Measurements from ENCODE around the gene NLGN4X. TPM values are rescaled to one million over a fixed set of nuclear protein-coding genes. Genes with fewer than 3 reads are reported as not detected.
A peak's percentile ranks its signal among the peaks of the same experiment; 100 is the strongest.

Gene NLGN4X
- polyA plus RNA-seq, 1 donor = 7.2 TPM

DNA sequence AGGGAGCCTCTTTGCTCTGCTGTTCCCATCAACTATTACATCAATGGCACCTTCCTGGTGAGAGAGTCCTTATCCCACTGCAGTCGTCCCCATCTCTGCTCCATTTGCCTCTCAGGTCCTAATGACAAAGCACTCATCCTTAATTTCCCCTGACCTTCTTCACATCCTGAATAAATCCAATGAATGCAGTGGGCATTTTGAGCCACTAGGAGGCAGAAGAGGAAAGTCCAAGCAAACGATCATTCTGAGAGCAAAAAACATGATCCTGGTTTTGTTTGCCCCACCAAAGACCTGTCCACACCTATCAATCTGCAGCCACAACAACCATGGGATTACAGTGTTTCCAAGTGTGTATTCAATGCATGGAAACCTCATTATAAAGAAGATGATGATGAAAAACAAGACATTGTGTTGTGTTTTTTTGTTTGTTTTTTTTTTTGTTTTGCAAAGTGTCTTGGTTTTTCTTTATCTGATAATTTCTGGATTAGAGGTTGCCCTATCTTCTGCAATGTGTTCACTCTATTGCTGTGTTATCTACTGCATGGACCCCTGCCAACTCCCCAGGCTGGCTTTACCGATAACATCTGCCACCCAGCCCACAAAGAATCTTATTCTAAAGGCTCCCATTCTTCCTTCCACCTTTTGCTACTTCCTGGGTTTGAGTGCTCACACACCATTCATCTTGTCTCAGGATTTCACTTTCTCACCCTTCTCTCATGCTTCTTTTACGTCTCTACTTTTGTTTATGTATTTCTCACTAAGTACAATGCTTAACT lies 207.2 kb downstream of the NLGN4X start:
- H3K27me3 ChIP-seq (ENCODE audit: control insufficient read depth, insufficient read depth, low read length) = no peaks in the 10 kb centered on the region
- DNase-seq = peak; percentile 3 to 9
- no peak overlapping the region for H3K27ac ChIP-seq (ENCODE audit: low read length)
- no peak overlapping the region for H3K4me3 ChIP-seq (ENCODE audit: low read length)
- no peaks in the 10 kb centered on the region for H3K36me3 ChIP-seq (ENCODE audit: control insufficient read depth, insufficient read depth, low read length)
- no peaks in the 10 kb centered on the region for H3K9me3 ChIP-seq (ENCODE audit: control insufficient read depth, low read depth, low read length)
- 50% methylated on average over 1 of the region's 4 CpGs for WGBS (ENCODE audit: insufficient coverage, low lambda C conversion rate)
- no peaks in the 10 kb centered on the region for H3K4me1 ChIP-seq (ENCODE audit: control insufficient read depth, insufficient read depth, low read length)

DNA sequence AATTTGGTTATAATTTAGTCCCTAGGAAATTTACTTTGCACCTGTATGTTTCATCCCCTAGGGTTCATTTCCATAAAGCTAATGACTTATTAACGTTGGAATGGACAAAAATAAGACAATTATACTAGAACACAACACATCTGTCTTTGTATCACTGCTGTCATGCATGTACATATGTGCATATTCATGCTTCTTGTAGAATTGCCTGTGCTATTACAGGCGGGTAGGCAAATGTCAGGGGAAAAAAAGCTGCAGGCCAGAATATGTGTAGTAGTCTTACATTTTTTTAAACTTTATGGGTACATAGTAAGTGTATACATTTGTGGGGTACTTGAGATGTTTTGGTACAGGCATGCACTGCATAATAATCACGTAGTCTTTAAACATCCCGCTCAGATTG lies 209.6 kb downstream of the NLGN4X start:
- Histone ChIP-seq H3K36me3 (ENCODE audit: control insufficient read depth, insufficient read depth, low read length) (no peaks in the 10 kb centered on the region), H3K9me3 (ENCODE audit: control insufficient read depth, low read depth, low read length) (no peaks in the 10 kb centered on the region), H3K4me1 (ENCODE audit: control insufficient read depth, insufficient read depth, low read length) (no peaks in the 10 kb centered on the region), H3K27me3 (ENCODE audit: control insufficient read depth, insufficient read depth, low read length) (no peaks in the 10 kb centered on the region), H3K4me3 (ENCODE audit: low read length) (no peak overlapping the region), H3K27ac (ENCODE audit: low read length) (no peak overlapping the region)
- DNase-seq = no peak
- no CpG with 5 or more reads among the region's 4 CpGs for WGBS (ENCODE audit: insufficient coverage, low lambda C conversion rate)

DNA sequence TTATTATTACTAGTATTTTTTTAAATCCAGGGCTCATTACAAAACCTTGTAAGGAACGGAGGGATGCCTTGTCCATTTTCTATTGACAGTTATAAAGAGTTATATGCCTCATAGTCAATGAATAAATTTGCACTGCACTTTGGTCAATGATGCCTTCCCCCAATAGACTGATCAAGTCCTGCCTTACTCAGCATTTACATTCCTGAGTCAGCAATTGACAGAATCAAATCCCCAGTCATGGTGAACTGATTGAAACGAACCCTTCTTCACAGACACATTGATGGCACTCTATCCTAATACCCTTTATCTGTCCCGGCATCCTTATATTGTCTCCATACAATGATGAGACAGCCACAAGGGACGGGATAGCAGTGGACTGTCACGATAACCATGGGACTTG lies 213.2 kb downstream of the NLGN4X start:
- Histone ChIP-seq H3K36me3 (ENCODE audit: control insufficient read depth, insufficient read depth, low read length) (no peaks in the 10 kb centered on the region), H3K27ac (ENCODE audit: low read length) (no peak overlapping the region), H3K4me1 (ENCODE audit: control insufficient read depth, insufficient read depth, low read length) (no peaks in the 10 kb centered on the region), H3K4me3 (ENCODE audit: low read length) (no peak overlapping the region), H3K27me3 (ENCODE audit: control insufficient read depth, insufficient read depth, low read length) (no peaks in the 10 kb centered on the region), H3K9me3 (ENCODE audit: control insufficient read depth, low read depth, low read length) (no peaks in the 10 kb centered on the region)
- no peak for DNase-seq
- no CpG with 5 or more reads among the region's 5 CpGs for WGBS (ENCODE audit: insufficient coverage, low lambda C conversion rate)

DNA sequence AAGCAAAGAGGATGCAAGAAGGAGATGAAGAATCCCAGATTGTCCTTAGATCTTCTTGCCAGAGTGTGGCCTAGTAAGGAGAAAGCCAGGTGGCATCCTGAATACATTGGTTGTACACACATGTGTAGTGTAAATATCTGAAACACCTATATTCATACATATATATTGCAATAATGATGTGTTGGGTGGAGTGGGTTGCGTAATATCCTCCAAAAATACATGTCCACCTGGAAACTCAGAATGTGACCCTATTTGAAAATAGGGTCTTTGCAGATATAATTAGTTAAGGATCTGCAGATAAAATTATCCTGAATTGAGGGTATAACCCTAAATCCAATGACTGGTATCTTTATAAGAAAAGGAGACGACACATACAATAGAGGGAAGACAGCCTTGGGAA lies 216.3 kb downstream of the NLGN4X start:
- DNase-seq = no peak
- Histone ChIP-seq H3K4me3 (ENCODE audit: low read length) (no peak overlapping the region), H3K27ac (ENCODE audit: low read length) (no peak overlapping the region), H3K27me3 (ENCODE audit: control insufficient read depth, insufficient read depth, low read length) (no peaks in the 10 kb centered on the region), H3K4me1 (ENCODE audit: control insufficient read depth, insufficient read depth, low read length) (no peaks in the 10 kb centered on the region), H3K9me3 (ENCODE audit: control insufficient read depth, low read depth, low read length) (no peaks in the 10 kb centered on the region), H3K36me3 (ENCODE audit: control insufficient read depth, insufficient read depth, low read length) (no peaks in the 10 kb centered on the region)
- WGBS (ENCODE audit: insufficient coverage, low lambda C conversion rate) = no CpG with 5 or more reads among the region's 2 CpGs

DNA sequence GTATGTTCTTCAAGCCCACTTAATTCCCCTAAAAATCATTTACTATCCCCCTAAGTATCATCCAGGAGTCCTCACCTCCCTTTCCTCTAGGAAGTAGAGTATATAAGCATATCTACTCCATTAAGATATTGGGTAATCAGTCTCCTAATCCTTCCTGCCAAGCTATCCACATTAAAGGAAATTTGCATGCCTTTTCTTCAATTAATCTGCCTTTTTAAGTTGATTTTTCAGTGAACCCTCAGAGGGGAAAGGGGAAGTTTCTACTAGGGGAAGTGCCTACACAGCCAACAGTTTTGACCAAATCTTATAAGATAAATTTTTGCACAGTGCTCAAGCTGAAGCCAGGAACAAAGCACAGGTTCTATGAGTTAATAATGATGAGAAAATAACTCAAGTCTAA lies 222.8 kb downstream of the NLGN4X start:
- no peak overlapping the region for H3K4me3 ChIP-seq (ENCODE audit: low read length)
- DNase-seq = no peak
- no peaks in the 10 kb centered on the region for H3K4me1 ChIP-seq (ENCODE audit: control insufficient read depth, insufficient read depth, low read length)
- no peak overlapping the region for H3K27ac ChIP-seq (ENCODE audit: low read length)
- H3K9me3 ChIP-seq (ENCODE audit: control insufficient read depth, low read depth, low read length) = no peaks in the 10 kb centered on the region
- no peaks in the 10 kb centered on the region for H3K36me3 ChIP-seq (ENCODE audit: control insufficient read depth, insufficient read depth, low read length)
- H3K27me3 ChIP-seq (ENCODE audit: control insufficient read depth, insufficient read depth, low read length) = no peaks in the 10 kb centered on the region

DNA sequence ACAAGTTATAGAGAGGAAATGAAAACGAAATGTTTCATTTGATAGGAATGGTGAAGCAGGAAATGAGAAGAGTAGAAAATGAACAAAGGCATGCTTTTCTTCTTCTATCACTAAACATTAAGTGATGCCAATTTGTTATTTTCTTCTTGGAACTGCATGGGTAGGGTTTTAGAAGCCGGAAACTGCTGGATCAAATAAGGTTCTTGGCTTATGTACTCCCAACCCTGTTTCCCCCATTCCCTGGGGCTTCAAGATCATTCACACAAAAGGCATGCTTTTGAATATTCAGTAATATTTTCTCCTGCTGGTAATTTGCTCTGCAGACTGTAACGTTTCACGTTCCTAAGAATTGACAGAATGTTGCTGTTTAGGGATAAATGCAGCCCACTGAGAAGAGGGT lies 224.1 kb downstream of the NLGN4X start:
- no peaks in the 10 kb centered on the region for H3K9me3 ChIP-seq (ENCODE audit: control insufficient read depth, low read depth, low read length)
- WGBS (ENCODE audit: insufficient coverage, low lambda C conversion rate) = no CpG with 5 or more reads among the region's 4 CpGs
- DNase-seq = no peak

DNA sequence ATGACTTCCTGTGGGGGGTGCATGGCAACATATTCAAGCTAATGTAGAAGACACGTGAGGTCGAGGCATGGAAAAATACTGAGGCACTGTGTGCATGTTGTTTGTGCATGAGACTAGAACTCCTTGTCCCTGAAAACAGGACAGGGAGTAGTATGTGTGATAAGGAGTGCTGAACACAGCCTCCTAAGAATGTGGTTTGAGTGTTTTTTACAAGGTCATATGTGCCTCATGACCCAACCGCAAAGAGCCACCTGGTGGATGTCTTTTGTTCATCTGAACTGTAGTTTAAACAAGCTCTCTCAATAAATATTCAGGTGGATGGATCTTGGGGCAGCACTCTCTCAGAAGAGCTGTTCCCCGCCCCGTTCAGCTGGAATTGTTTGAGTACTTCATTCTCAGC lies 226.6 kb downstream of the NLGN4X start:
- no peaks in the 10 kb centered on the region for H3K36me3 ChIP-seq (ENCODE audit: control insufficient read depth, insufficient read depth, low read length)
- H3K27me3 ChIP-seq (ENCODE audit: control insufficient read depth, insufficient read depth, low read length) = no peaks in the 10 kb centered on the region
- no CpG with 5 or more reads among the region's 5 CpGs for WGBS (ENCODE audit: insufficient coverage, low lambda C conversion rate)
- no peak overlapping the region for H3K4me3 ChIP-seq (ENCODE audit: low read length)
- H3K9me3 ChIP-seq (ENCODE audit: control insufficient read depth, low read depth, low read length) = no peaks in the 10 kb centered on the region
- no peak overlapping the region for H3K27ac ChIP-seq (ENCODE audit: low read length)
- no peaks in the 10 kb centered on the region for H3K4me1 ChIP-seq (ENCODE audit: control insufficient read depth, insufficient read depth, low read length)
- DNase-seq = no peak

More for the DNA sequence above, 224.1 kb downstream of the NLGN4X start:
- H3K4me3 ChIP-seq (ENCODE audit: low read length) = no peak overlapping the region
- H3K27ac ChIP-seq (ENCODE audit: low read length) = no peak overlapping the region
- H3K27me3 ChIP-seq (ENCODE audit: control insufficient read depth, insufficient read depth, low read length) = no peaks in the 10 kb centered on the region
- H3K36me3 ChIP-seq (ENCODE audit: control insufficient read depth, insufficient read depth, low read length) = no peaks in the 10 kb centered on the region
- no peaks in the 10 kb centered on the region for H3K4me1 ChIP-seq (ENCODE audit: control insufficient read depth, insufficient read depth, low read length)

DNA sequence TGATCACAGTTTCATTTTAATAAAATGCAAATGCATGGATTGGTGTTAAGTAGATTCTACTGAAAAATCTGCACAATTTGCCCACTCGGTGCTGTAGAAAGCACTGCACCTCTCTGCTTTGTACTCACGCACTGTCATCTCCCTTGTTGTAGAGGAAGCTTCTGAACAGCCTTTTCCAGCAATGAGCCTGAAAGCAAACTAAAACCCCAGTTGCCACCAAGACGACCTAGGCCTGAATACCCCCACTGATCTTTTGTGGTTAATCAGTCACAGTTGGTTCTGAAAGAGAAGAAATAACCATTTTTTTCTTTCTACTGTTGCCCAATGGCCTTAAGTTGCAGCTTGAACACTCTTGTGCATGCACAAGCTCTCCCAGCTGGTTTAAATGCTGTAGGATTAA lies 229.8 kb downstream of the NLGN4X start:
- no CpG with 5 or more reads among the region's 3 CpGs for WGBS (ENCODE audit: insufficient coverage, low lambda C conversion rate)
- H3K27me3 ChIP-seq (ENCODE audit: control insufficient read depth, insufficient read depth, low read length) = no peaks in the 10 kb centered on the region
- DNase-seq = no peak
- H3K4me3 ChIP-seq (ENCODE audit: low read length) = no peak overlapping the region
- H3K36me3 ChIP-seq (ENCODE audit: control insufficient read depth, insufficient read depth, low read length) = no peaks in the 10 kb centered on the region
- H3K9me3 ChIP-seq (ENCODE audit: control insufficient read depth, low read depth, low read length) = no peaks in the 10 kb centered on the region
- no peaks in the 10 kb centered on the region for H3K4me1 ChIP-seq (ENCODE audit: control insufficient read depth, insufficient read depth, low read length)
- no peak overlapping the region for H3K27ac ChIP-seq (ENCODE audit: low read length)

DNA sequence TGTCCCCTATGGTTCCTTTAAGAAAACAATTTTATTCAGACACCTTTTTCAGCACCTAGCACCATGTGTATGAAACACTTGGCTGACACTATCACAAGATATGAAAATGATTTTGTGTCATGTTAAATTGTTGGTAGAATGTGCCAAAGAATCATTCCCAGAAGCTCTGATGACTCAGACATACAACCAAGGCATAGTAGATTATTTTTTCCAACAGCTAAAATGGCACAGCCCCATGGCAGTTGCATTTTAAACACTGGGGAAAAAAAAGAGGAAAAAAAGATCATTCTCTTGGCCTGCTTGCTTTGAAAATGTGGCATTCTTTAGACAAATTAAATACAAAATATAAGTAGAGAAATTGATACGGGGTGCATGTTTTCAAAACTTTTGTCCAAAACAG lies 230.2 kb downstream of the NLGN4X start:
- no peak for DNase-seq
- Histone ChIP-seq H3K4me3 (ENCODE audit: low read length) (no peak overlapping the region), H3K27me3 (ENCODE audit: control insufficient read depth, insufficient read depth, low read length) (no peaks in the 10 kb centered on the region), H3K4me1 (ENCODE audit: control insufficient read depth, insufficient read depth, low read length) (no peaks in the 10 kb centered on the region), H3K27ac (ENCODE audit: low read length) (no peak overlapping the region), H3K9me3 (ENCODE audit: control insufficient read depth, low read depth, low read length) (no peaks in the 10 kb centered on the region), H3K36me3 (ENCODE audit: control insufficient read depth, insufficient read depth, low read length) (no peaks in the 10 kb centered on the region)
- no CpG with 5 or more reads among the region's 1 CpG for whole genome bisulfite sequencing (ENCODE audit: insufficient coverage, low lambda C conversion rate)

DNA sequence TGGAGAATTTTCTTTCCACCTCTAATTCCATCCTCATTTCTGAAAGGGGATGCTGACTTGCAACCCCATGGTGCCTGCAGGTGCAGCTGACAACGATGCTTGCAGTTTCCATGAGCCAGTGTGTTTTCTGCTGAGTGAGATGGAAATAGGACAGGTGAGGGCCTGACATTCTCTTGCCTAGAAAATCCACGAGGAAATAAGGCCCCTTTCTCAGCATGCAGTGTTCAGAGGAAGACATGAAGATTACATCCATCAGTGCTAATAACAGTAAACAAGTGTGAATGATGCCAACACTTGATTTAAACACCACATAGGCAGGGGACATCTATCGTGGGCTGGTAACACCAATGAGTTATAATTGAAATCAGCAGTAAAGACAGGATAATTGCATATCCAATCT lies 237.3 kb downstream of the NLGN4X start:
- Histone ChIP-seq H3K36me3 (ENCODE audit: control insufficient read depth, insufficient read depth, low read length) (no peaks in the 10 kb centered on the region), H3K4me1 (ENCODE audit: control insufficient read depth, insufficient read depth, low read length) (no peaks in the 10 kb centered on the region), H3K27ac (ENCODE audit: low read length) (no peak overlapping the region), H3K4me3 (ENCODE audit: low read length) (no peak overlapping the region), H3K9me3 (ENCODE audit: control insufficient read depth, low read depth, low read length) (no peaks in the 10 kb centered on the region), H3K27me3 (ENCODE audit: control insufficient read depth, insufficient read depth, low read length) (no peaks in the 10 kb centered on the region)
- WGBS (ENCODE audit: insufficient coverage, low lambda C conversion rate) = no CpG with 5 or more reads among the region's 3 CpGs
- no peak for DNase-seq

DNA sequence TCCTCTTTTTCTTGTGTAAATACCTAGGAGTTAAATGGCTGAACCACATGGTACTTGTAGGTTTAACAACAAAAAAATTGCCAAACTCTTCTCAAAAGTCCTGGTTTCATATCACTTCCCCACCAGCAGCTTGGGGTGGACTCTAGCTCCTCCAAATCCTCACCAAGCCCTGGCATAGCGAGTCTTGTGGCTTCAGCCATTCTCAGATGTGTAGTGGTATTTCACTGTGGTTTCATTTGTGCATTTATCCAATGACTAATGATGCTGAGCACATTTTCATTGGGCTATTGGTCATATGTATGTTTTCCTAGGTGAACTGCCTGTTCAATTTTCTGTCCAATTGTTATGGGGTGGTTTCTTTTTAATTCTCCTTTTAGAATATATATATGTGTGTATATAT lies 249.3 kb downstream of the NLGN4X start:
- no peak overlapping the region for H3K27ac ChIP-seq (ENCODE audit: low read length)
- H3K4me3 ChIP-seq (ENCODE audit: low read length) = no peak overlapping the region
- no peaks in the 10 kb centered on the region for H3K27me3 ChIP-seq (ENCODE audit: control insufficient read depth, insufficient read depth, low read length)
- H3K9me3 ChIP-seq (ENCODE audit: control insufficient read depth, low read depth, low read length) = no peaks in the 10 kb centered on the region
- no peak for DNase-seq
- no peaks in the 10 kb centered on the region for H3K36me3 ChIP-seq (ENCODE audit: control insufficient read depth, insufficient read depth, low read length)
- no CpG with 5 or more reads among the region's 1 CpG for WGBS (ENCODE audit: insufficient coverage, low lambda C conversion rate)
- H3K4me1 ChIP-seq (ENCODE audit: control insufficient read depth, insufficient read depth, low read length) = no peaks in the 10 kb centered on the region
